ENCODE results near the gene WDR62. TPM values are rescaled to one million over a fixed set of nuclear protein-coding genes. Genes with fewer than 3 reads are reported as not detected.
"Not testable (repeated sequence)": the region's sequence is repeated elsewhere in the genome, so short reads cannot be mapped to it uniquely, and the experiment has no call there.

Gene WDR62
- polyA plus RNA-seq, 1 experiment, result 1.2 TPM

DNA sequence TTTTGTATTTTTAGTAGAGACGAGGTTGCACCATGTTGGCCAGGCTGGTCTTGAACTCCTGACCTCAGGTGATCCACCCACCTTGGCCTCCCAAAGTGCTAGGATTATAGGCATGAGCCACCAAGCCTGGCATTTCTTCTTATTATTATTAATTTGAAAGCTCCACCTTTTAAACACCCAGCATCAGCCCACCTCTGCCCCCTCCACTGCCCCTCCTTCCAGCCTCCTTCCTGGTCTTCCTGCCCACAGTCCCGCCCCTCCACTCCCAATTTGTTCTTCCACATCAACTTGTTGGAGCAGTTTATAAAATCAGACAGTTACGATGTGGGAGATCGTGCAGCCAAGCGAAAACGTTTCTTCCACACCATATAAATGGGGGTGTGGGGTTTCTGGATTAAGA, 14.2 kb upstream of the WDR62 start:
- H3K9me3 ChIP-seq (ENCODE audit: control insufficient read depth, insufficient read depth, low read length), result no peaks in the 10 kb centered on the region; the same call in 1 of the 2 replicates
- no peak overlapping the region for H3K4me3 ChIP-seq (ENCODE audit: low read depth, low read length)
- TF ChIP-seq, protein P1, sequence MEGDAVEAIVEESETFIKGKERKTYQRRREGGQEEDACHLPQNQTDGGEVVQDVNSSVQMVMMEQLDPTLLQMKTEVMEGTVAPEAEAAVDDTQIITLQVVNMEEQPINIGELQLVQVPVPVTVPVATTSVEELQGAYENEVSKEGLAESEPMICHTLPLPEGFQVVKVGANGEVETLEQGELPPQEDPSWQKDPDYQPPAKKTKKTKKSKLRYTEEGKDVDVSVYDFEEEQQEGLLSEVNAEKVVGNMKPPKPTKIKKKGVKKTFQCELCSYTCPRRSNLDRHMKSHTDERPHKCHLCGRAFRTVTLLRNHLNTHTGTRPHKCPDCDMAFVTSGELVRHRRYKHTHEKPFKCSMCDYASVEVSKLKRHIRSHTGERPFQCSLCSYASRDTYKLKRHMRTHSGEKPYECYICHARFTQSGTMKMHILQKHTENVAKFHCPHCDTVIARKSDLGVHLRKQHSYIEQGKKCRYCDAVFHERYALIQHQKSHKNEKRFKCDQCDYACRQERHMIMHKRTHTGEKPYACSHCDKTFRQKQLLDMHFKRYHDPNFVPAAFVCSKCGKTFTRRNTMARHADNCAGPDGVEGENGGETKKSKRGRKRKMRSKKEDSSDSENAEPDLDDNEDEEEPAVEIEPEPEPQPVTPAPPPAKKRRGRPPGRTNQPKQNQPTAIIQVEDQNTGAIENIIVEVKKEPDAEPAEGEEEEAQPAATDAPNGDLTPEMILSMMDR (IDR thresholded peaks at IDR 0.05; ENCODE audit: low read depth, low read length), result no peak
- POLR2A ChIA-PET, result no interaction called here
- H3K27ac ChIP-seq (ENCODE audit: low read depth, low read length), result no peak overlapping the region
- CTCF ChIA-PET, result no interaction called here
- no peak for DNase-seq (ENCODE audit: low read depth, low spot score)
- no peaks in the 10 kb centered on the region for H3K27me3 ChIP-seq (ENCODE audit: control insufficient read depth, insufficient read depth, low read length)

DNA sequence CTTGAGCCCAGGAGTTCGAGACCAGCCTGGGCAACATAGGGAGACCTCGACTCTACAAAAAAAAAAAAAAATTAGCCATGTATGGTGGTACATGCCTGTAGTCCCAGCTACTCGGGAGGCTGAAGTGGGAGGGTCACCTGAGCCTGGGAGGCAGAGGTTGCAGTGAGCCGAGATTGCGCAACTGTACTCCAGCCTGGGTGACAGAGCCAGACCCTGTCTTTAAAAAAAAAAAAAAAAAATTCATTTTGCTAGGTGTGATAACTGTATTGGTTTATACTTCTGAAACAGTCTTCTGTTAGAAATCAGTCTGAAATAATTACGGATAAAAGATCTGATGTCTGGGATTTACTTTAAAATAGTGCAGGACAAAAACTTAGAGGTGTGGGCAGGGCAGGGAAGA, 13.6 kb upstream of the WDR62 start:
- DNase-seq (ENCODE audit: low read depth, low spot score); CTCF ChIA-PET; H3K27ac ChIP-seq (ENCODE audit: low read depth, low read length); H3K4me3 ChIP-seq (ENCODE audit: low read depth, low read length); H3K27me3 ChIP-seq (ENCODE audit: control insufficient read depth, insufficient read depth, low read length); H3K9me3 ChIP-seq (ENCODE audit: control insufficient read depth, insufficient read depth, low read length): not testable (repeated sequence)
- POLR2A ChIA-PET, result interaction anchor here (1.1 to 1.2 kb wide), 2 partner anchors 13 to 27 kb away, joined by 10 to 18 read pairs; partner anchors contain the start of genes ALKBH6, THAP8 and WDR62

DNA sequence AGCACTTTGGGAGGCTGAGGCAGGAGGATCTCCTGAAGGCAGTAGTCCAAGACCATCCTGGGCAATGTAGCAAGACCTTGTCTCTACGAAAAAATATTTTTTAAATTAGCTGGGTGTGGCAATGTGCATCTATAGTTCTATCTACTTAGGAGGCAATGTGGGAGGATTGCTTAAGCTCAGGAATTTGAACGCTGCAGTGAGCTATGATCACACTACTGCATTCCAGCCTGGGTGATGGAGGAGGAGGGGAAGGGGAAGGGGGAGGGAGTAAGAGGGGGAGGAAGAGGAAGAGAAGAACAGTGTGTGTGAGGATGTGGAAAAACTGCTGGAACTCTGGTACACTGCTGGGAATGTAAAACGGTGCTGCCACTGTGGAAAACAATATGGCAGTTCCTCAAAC, 12.9 kb upstream of the WDR62 start:
- ChIA-PET POLR2A (interaction anchor here (0.6 to 1.2 kb wide), 5 partner anchors 12 to 132 kb away, joined by 3 to 18 read pairs (median 4); partner anchors contain the start of genes ALKBH6, THAP8 and WDR62), CTCF (no interaction called here)
- Histone ChIP-seq H3K27ac (ENCODE audit: low read depth, low read length) (peak overlapping the region; percentile 59), H3K9me3 (ENCODE audit: control insufficient read depth, insufficient read depth, low read length) (no peaks in the 10 kb centered on the region; the same call in 1 of the 2 replicates), H3K27me3 (ENCODE audit: control insufficient read depth, insufficient read depth, low read length) (no peaks in the 10 kb centered on the region), H3K4me3 (ENCODE audit: low read depth, low read length) (no peak overlapping the region)
- DNase-seq (ENCODE audit: low read depth, low spot score), result peak; percentile 59
- TF ChIP-seq, protein P1 (IDR thresholded peaks at IDR 0.05; ENCODE audit: low read depth, low read length), result no peak

DNA sequence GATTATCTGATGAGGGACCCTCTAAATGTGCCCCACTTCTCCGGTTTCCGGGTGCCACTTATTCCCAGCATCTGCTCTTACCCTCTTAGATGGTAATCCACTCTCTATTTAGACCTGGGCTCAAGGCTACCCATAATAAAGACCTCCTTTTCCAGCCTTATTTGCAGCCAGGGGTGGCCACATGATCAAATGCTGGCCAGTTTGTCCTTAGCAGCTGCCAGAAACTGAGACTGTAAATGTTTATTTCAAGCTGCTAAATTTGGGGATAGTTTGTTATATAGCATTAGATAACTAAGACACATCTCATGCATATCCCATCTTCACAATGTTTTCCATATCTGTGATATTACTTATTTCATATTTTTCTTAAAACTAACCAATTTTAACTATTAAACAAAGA, 10.7 kb upstream of the WDR62 start:
- H3K27ac ChIP-seq (ENCODE audit: low read depth, low read length), result no peak overlapping the region
- H3K9me3 ChIP-seq (ENCODE audit: control insufficient read depth, insufficient read depth, low read length), result no peaks in the 10 kb centered on the region; the same call in 1 of the 2 replicates
- ChIA-PET POLR2A (interaction anchor here (1.3 kb wide), 1 partner anchor 10 kb away, joined by 4 read pairs; the partner anchor contains the start of gene THAP8), CTCF (interaction anchor here (1.2 kb wide), 1 partner anchor 10 kb away, joined by 3 read pairs; the partner anchor contains the start of gene THAP8)
- no peak for DNase-seq (ENCODE audit: low read depth, low spot score)
- no peak overlapping the region for H3K4me3 ChIP-seq (ENCODE audit: low read depth, low read length)
- no peaks in the 10 kb centered on the region for H3K27me3 ChIP-seq (ENCODE audit: control insufficient read depth, insufficient read depth, low read length)
- TF ChIP-seq, protein P1 (IDR thresholded peaks at IDR 0.05; ENCODE audit: low read depth, low read length), result no peak

DNA sequence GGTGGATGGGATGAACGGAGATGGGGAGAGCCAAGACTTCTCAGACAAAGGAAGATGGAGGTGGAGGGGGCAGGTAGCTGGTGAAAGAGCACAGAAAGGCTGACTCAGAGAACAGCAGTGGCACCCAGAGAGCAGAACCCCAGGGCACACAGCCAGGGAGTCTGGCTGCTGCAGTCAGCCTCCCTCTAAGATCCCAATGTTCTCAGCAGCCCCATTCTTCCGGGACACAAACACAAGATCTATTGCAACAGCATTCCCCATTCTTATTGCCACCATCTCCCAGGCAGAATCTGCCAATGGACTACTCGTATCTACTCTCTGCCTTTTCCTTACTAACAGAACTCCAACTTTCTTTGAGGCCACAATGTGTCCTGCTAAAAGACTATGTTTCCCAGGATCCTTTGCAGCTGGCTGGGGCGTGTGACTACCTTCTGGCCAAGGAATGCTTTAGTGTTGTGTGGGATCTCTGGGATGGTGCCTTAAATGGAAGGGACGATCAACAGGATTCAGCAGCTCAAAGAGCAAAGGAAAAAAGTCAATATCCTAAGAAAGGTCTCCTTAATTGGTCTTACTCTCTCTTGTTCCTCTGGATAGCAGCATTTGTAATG, 8.2 kb upstream of the WDR62 start:
- Histone ChIP-seq H3K27ac (ENCODE audit: low read depth, low read length) (no peak overlapping the region), H3K9me3 (ENCODE audit: control insufficient read depth, insufficient read depth, low read length) (no peaks in the 10 kb centered on the region), H3K27me3 (ENCODE audit: control insufficient read depth, insufficient read depth, low read length) (no peaks in the 10 kb centered on the region), H3K4me3 (ENCODE audit: low read depth, low read length) (no peak overlapping the region)
- CTCF ChIA-PET, result no interaction called here
- TF ChIP-seq, protein P1 (IDR thresholded peaks at IDR 0.05; ENCODE audit: low read depth, low read length), result no peak
- POLR2A ChIA-PET, result no interaction called here
- no peak for DNase-seq (ENCODE audit: low read depth, low spot score)

Measured in AG04450 (cell line).